HG03045 (cell line): ENCODE results near the gene LEMD3.
A peak's percentile ranks its signal among the peaks of the same experiment; 100 is the strongest.
"Not testable (repeated sequence)": the region's sequence is repeated elsewhere in the genome, so short reads cannot be mapped to it uniquely, and the experiment has no call there.

Source experiments
- ATAC-seq: cut with Tn5 transposase; IDR thresholded peaks from one replicate; pipeline ENCODE4 v1.9.1; 2021; ENCODE audit warnings: mild to moderate bottlenecking, moderate library complexity; ENCODE audit not compliant: unreplicated experiment

LEMD3 gene

DNA sequence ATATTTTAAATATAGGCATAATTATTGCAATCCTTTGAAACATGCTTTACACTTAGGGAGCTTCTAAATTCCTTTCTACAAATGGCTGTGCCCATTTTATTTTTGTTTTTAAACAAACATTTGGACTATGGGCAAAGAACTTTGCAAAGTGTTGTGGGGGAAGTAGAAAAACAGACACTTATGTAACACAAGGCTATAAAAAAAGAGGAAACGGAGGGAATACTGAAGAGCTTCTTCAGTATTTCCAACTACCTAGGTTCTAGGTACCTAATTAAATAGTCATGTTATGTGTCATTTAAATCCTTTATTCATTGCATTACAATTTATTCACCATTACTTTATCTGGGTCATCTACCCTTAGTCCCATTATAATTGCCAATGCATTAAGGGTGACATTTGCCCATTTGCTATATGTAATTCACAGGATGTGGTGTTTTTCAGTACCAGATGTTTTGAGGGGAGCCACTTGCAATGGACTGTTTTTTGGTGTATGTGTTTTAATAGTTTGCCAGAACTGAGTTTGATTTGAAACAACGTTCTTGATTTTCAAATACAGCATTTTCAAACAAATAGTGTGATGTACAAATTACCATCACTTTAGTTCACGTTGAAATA is 107.6 kb downstream of the LEMD3 start:
- no peak for ATAC-seq

DNA sequence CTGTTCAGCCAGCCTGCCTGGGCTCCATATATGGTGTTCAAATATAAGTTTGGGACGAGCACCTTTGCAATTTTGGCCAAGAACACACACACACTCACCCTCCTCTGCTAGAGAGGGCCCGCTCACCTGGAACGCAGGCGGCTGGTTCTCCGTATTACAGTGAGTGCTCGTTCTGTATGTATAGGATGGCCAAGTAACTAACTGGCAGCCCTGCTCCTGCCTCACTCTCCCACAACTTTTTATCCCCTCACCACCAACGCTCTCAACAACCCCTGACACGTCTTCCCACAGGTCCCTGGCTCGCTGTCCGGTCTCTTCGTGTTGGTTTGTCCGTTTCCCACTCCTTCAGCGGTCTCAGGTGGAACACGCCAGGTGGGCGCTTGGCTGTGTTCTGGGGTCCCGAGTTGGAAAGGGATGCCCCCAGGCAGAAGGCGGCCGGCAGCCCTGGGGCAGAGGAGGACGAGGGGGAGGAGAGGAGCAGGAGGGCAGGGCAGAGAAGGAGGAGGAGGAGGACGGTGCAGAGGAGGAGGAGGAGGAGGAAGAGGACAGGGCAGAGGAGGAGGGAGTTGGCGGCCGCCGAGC is 108.7 kb downstream of the LEMD3 start:
- peak; percentile 9 for ATAC-seq

DNA sequence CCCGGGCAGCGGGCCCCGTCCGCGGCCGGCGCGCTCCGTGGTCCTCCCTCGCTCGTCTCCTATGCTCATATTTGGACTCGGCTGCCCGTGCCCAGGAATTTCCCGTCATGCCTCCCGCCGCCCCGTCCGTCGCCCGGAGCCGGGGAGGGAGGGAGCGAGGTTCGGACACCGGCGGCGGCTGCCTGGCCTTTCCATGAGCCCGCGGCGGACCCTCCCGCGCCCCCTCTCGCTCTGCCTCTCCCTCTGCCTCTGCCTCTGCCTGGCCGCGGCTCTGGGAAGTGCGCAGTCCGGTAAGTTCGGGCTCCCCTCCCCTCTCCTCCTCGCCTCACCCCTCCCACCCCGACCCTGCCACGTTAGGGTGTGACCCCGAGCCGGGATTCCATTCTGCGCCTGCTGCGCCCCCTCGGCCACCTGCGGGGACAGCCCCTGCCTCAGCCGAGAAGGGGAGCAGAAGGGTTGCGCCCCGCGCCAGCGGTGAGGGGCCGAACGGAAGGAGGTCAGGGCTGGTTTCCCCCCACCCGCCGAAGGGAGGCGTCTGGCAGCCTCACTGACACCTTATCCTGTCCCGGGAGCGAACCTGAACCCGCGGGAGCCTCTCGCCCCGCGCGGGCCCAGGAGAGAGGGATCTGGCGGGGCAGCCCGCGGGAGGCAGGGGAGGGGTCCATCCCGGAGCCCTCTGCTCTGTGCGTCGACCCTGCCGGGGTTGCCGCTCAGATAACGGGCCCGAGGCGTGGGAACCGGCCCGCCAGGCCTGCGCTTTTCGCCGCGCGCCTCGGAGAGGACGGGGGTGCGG is 109.4 kb downstream of the LEMD3 start, which contains the start of gene MSRB3:
Gene MSRB3, plus strand, starts transcription at position 108 of the 793 bp plus-strand sequence. CDS start 29,897 bp downstream, outside the sequence.
- peak; percentile 51 for ATAC-seq

DNA sequence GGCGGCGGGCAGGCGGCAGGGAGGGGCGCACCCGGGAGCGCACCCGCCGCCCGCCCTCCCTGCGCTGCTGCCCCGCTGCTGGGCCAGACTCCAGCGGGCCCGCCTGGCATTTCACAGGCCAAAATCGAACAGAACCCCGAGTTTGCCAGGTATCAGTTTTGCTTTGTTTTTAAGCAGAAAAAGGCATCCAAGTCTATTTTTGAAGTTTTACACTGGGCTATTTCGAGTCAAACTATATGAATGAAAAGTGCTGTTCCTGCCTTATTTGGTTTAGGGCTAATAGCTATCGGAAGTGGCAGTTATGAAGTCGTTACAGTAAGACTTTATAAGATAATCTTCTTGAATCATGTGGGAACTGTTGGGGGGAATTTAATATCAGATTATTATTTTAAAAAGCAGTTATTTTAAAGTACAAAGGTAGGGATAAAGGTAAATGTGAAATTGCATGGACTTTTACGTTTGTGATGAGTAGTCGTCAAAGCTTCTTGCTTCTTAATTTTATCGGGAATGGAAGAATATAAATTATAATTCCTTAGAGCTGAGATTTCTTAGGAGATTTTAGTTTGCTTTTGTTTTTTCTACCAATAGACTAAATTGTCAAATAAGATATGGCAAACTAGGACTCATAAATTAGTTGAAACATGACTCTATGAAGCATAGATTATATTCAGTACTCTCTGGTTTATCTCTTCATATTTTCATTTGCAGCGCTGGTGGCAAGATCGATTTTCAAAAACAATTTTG is 110.2 kb downstream of the LEMD3 start:
- ATAC-seq = no peak

GRCh38 chr12:65280306-65280705 is 110.9 kb downstream of the LEMD3 start:
- no peak for ATAC-seq

DNA sequence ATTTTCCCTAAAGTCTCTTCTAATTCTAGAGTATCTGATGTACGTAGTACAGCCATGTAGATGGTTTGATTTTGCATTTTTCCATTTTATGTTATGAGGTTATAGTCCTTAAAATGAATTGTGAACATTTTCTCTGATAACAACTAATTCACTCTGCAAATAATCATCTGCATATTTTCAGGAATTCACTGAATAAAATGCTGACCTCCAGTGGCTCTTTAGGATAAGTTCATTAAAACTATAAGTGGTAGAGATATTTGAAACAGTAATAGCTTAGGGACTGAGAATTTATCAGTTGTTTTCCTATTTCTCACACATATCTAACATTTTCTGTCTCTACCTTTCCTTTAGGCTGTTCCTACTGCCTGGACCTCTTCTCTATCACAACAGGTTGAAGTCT is 113.5 kb downstream of the LEMD3 start:
- ATAC-seq = no peak

DNA sequence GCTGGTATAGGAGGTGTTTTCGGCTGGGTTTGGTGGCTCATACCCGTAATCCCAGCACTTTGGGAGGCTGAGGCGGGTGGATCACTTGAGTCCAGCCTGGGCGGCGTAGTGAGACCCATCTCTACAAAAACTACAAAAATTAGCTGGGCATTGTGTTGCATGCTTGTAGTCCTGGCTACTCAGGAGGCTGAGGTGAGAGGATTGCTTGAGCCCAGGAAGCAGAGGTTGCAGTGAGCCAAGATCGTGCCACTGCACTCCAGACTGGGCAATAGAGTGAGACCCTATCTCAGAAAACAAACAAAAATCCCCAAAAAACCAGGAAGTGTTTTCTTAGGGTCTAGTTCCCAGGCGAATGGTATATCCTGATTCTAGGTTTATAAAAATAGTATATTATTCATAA is 116.1 kb downstream of the LEMD3 start:
- not testable (repeated sequence) for ATAC-seq

GRCh38 chr12:65287426-65287825 is 118.0 kb downstream of the LEMD3 start:
- no peak for ATAC-seq

DNA sequence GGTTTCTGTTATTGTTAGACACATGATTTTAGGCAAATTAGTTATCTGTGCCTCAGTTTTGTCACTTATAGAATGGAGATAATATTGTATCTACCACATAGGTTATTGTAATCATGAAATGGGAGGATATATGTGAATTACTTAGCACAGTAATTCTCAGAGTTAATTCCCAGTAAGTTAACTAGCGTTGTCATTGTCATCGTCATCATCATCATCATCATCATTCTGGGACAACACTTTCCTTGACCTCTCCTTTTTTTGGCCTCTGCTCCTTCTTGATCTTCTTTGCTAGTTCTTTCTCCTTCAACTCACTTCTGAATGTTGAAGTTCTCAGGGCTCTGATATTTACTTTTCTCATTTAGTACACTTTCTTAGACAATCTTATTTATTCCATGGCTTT is 122.9 kb downstream of the LEMD3 start:
- no peak for ATAC-seq

- no peak for ATAC-seq
These were observed 124.4 kb downstream of the LEMD3 start for GRCh38 chr12:65293735-65294134.

DNA sequence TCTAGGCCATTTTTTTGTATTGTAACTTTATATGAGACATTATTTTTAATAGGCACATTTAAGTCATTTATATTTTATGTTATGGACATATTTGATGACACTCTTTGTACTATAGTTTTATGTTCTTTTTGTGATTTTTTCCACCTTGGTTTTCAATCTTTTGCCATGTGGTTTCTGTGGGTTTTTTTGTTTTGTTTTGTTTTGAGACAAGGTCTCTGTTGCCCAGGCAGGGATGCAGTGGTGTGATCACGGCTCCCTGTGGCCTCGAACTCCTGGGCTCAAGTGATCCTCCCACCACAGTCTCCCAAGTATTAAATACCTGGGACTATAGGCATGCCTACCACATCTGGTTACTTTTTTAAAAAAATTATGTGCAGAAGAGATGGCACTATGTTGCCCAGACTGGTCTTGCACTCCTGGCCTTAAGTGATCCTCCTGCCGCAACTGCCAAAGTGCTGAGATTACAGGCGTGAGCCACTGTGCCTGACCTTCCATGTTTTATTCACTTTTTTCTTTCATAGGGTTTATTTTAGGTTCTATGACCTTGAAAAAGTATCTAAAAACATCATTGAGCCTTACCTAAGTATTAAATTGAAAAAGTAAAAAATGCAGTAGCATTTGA is 125.4 kb downstream of the LEMD3 start:
- ATAC-seq = no peak

GRCh38 chr12:65296508-65297265 is 127.3 kb downstream of the LEMD3 start:
- ATAC-seq = no peak
